ENCODE results near the gene STXBP1.

GRCh38 chr9:127567035-127567729 lies 44.9 kb upstream of the STXBP1 start:
- TF ChIP-seq, protein P1, sequence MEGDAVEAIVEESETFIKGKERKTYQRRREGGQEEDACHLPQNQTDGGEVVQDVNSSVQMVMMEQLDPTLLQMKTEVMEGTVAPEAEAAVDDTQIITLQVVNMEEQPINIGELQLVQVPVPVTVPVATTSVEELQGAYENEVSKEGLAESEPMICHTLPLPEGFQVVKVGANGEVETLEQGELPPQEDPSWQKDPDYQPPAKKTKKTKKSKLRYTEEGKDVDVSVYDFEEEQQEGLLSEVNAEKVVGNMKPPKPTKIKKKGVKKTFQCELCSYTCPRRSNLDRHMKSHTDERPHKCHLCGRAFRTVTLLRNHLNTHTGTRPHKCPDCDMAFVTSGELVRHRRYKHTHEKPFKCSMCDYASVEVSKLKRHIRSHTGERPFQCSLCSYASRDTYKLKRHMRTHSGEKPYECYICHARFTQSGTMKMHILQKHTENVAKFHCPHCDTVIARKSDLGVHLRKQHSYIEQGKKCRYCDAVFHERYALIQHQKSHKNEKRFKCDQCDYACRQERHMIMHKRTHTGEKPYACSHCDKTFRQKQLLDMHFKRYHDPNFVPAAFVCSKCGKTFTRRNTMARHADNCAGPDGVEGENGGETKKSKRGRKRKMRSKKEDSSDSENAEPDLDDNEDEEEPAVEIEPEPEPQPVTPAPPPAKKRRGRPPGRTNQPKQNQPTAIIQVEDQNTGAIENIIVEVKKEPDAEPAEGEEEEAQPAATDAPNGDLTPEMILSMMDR (IDR thresholded peaks at IDR 0.05 in 4 of 5, conservative IDR thresholded peaks at IDR 0.05 in 1 of 5) = no peak
- no peak for TF ChIP-seq POLR2A (IDR thresholded peaks at IDR 0.05)

All from gastrocnemius medialis (tissue), 4 donors.